OCI-M1 (cell line): ENCODE results near the gene SLC25A43.
A peak's percentile ranks its signal among the peaks of the same experiment; 100 is the strongest.
"Not testable (repeated sequence)": the region's sequence is repeated elsewhere in the genome, so short reads cannot be mapped to it uniquely, and the experiment has no call there.

Experiments
- DNase-seq: peaks from one replicate; lab custom pipeline; 2025; lab: John Stamatoyannopoulos, UW

SLC25A43 gene

GRCh38 chrX:119407681-119408080 lies 8.5 kb downstream of the SLC25A43 start:
- DNase-seq: no peak

DNA sequence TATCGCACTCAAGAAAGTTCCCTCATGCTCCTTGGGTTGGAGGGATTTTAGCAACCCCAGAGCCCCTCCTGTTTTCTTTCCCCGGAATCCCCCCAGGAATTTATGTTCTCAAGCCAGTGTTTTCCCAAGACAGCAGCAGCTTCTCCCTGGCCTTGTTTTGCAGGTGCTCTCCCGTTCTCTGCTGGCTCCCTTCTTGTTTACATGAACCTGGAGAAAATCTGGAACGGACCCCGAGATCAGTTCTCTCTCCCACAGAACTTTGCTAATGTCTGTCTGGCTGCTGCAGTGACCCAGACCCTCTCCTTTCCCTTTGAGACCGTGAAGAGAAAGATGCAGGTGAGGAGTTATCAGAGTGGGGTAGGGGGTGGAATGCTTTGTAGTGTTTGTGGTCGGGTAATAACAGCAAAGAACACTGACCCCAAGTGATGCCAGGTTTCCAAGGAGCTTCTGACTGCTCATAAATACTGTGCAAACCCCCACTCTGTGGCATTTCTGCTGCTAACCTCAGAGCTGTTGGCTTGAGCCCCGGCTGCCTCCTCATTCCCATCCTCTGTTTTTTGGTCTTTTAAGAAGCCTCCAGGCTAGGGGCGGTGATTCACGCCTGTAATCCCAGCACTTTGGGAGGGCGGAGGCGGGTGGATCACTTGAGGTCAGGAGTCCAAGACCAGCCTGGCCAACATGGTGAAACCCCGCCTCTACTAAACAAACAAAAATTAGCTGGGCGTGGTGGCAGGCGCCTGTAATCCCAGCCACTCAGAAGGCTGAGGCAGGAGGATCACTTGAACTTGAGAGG lies 11.1 kb downstream of the SLC25A43 start:
- no peak for DNase-seq

GRCh38 chrX:119410854-119411253 lies 11.7 kb downstream of the SLC25A43 start:
- no peak for DNase-seq

- no peak for DNase-seq
These were observed 12.8 kb downstream of the SLC25A43 start for GRCh38 chrX:119411959-119412358.

DNA sequence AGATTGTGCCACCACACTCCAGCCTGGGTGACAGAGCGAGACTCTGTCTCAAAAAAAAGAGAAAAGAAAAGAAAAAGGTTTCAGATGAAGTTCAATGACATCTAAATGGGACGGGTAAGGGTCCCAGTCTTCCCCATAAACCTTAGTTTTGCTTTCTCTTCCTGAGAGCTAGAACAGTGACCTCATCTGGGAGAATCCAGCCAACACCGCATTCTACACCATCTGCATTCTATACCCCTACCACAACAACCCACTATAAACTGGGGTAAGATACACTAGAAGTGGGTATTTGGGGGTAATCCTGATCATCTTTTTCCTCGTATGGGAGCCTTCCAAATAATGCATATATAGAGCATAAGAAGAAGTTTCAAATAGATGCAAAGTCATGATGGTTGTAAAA lies 18.2 kb downstream of the SLC25A43 start:
- DNase-seq: no peak

- DNase-seq: peak; percentile 2
These were observed 18.7 kb downstream of the SLC25A43 start for GRCh38 chrX:119417842-119418241.

- DNase-seq: no peak
These were observed 20.0 kb downstream of the SLC25A43 start for GRCh38 chrX:119419146-119419545.

DNA sequence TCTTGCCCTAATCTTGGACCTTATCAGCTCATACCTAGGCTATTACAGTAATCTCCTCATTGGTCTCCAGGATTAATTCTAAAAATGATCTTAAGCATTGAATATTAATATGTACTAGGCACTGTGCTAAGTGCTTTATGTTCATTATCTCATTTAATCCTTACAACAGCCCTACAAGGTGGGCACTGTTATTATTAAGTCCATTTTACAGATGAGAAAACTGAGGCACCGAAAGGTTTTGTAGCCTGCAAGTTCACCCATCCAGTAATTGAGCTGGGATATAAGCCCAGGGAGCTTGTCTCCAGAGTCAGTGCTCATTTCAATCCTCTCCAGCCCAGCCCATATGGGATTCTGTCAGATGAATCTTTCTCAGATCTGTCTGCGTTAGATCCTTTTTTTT lies 20.8 kb downstream of the SLC25A43 start:
- no peak for DNase-seq

- no peak for DNase-seq
These were observed 22.0 kb downstream of the SLC25A43 start for GRCh38 chrX:119421016-119421705.

DNA sequence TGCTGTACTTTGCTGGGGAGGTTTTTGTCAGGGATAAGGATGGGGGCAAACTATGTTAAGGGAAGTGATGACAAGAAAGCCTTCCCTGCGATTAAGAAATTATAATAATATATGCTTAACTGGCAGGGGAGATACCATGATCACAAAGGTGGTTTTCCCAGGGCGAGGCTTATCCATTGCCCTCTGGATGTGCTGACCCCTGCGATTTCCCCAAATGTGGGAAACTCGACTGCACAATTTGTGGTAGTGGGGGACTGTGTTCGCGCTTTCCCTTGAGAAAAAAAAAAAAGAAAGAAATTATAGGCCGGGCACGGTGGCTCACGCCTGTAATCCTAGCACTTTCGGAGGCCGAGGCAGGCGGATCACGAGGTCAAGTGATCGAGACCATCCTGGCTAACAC lies 24.5 kb downstream of the SLC25A43 start:
- no peak for DNase-seq

DNA sequence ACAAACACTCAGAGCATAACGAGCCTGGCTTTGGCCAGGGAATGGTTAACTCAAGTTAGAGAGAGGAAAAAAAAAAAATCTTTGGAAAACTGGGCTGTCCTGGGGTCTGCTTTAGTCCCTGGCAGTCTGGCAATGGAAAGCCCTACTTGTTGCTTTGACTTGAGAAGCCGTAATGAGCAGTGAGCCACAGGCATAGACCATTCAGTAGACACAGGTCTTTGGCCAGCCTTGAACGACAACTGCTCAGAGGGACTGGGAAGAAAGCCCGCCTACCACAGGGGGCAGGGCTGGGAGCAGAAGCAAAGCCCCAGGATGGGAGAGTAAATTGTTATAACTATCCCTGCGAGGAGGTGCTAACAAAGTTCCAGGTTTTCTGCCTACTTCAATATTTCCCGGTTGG lies 25.9 kb downstream of the SLC25A43 start:
- no peak for DNase-seq

DNA sequence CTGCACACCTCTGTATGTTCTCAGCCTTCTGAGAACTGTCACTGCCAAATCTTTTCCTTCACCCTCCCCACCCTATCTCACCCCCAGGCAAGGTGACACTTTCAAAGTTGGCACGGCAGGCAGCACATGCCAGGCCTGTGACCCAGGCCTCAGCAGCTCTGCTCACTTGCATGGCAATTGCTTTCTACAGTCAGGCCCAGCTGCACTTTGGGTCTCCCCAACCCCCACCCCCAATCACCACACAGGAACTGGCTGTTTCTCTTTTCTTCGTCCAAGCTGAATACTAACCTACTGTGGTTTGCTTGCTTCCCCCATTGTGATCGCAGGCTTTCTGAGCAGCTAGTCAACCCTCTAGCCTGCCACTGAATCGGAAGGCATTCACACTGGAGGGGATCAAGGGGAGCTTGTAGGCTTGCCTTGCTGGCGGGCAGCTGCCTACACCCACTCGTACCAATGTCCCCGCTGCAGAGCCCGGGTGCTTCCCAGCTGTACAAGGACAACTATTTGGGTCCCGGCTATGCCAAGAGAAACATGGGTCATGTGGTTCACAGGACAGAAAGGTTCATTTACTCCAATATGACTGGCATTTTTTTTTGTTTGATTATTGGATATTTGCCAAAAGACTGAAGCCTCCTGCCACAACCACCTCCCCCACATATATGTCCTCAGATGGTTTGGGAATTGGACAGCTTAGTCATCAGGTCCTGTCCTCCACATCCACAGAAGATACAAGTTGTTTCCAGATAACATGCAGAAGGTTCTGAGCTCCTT lies 28.1 kb downstream of the SLC25A43 start:
- peak; percentile 63 for DNase-seq

GRCh38 chrX:119427795-119428185 lies 28.7 kb downstream of the SLC25A43 start:
- DNase-seq: no peak

DNA sequence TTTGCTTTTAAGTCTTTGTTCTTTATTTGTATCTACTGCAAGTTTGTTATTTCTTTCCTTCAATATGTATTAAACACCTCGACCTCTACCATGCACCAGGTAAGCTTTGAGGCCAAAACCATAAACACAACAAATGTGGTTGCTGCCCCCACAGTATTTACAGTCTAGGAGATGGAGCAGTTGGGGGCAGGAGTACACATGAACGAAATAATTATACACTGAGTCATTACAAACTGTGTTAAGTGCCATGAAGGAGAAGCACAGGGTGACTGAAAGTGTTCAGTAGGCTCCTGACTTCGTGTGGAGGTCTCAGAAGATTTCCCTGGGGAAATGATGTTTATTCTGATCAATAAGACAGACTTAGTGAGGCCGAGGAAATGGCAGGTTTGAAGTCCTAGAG lies 30.3 kb downstream of the SLC25A43 start:
- no peak for DNase-seq

GRCh38 chrX:119441295-119441694 lies 42.2 kb downstream of the SLC25A43 start:
- not testable (repeated sequence) for DNase-seq

GRCh38 chrX:119442286-119442685 lies 43.1 kb downstream of the SLC25A43 start:
- no peak for DNase-seq

GRCh38 chrX:119453202-119453601 lies 54.1 kb downstream of the SLC25A43 start:
- DNase-seq: no peak

DNA sequence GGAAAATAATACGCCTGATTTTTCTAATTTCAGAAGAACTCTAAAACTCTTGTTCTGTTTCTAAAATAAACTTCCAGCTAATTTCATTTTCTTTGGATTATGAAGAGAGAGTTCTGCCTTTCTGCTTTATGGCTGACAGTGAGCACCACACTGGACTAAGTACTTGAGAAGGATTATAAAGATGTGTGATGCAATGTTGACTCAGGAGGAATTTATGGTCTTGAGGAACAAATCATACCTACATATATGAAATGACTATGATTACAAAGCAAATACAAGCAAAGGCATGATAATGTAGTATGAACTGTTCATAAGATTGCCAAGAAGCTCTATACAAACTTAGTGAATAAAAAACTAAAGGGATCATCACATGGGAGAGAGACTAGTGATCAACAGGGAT lies 56.1 kb downstream of the SLC25A43 start:
- DNase-seq: no peak

GRCh38 chrX:119459181-119459580 lies 60.0 kb downstream of the SLC25A43 start:
- DNase-seq: no peak

DNA sequence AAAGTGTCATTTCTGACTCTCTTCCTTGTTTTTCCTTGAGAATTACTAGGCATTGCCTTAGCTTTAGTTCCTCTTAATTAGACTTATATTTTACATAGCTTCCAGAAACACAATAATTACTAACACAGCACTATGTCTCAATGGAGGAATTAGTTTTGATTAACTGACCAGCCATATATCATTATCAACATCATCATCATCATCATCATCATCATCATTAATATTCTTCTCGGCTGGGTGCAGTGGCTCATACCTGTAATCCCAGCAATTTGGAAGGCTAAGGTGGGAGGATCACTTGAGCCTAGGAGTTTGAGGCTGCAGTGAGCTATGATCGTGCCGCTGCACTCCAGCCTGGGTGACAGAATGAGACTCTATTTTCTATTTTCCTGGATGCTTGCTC lies 66.4 kb downstream of the SLC25A43 start:
- no peak for DNase-seq

DNA sequence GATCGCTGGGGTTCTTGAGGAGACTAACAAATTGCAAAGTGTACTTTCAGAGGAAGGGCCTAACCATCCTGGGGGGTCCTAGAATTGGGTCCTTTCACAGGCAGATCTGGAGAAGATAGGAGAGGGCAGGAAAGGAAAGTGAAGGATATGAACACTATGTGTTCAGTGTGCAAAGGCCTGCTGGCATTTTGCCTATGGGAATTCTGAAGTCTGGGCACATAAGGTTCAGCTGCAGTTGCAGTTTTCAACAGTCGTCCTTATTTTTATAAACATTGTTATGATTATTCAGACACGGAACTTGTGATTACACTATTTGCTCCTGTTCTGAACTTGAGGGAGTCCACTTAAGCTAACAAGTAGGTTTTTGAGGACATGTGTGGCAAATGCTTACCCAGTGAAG lies 67.8 kb downstream of the SLC25A43 start:
- no peak for DNase-seq

DNA sequence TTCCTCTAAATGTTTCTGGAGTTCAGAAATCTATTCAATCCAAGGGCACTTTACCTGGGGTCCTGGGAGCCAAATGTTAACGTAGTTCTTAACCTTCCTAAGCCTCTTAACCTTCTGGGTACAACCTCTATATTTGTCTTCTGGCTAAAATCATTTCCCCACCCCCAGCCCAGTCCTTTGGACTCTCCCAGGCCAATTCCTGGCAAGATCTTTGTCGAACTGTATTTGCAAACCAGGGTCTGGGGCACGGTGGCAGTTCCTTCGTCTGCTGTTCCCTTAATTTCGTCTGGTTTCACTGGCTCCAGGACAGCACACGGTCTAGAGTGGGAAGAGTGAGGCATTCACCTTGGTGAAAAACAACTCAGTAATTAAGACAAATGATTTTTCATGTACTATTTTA lies 68.3 kb downstream of the SLC25A43 start:
- no peak for DNase-seq
